OCI-LY7 (cell line): ENCODE measurements around the gene SHH.

Source experiments
- CTCF ChIP-seq: fragments of 200-600 bp; sonication (generic); conservative IDR thresholded peaks from 2 replicates; pipeline ENCODE4 v1.5.1; 2014; ENCODE audit warnings: mild to moderate bottlenecking, antibody characterized with exemption, low read length, moderate library complexity, mixed read lengths
- EZH2phosphoT487 ChIP-seq: fragments of 200-600 bp; sonication (generic); IDR thresholded peaks from 2 replicates; pipeline ENCODE4 v1.6.1; 2018; ENCODE audit warnings: low read depth, borderline replicate concordance, mild to moderate bottlenecking, mixed run types, antibody characterized with exemption, low read length, moderate library complexity, mixed read lengths

- TF ChIP-seq CTCF = no peak
- TF ChIP-seq EZH2phosphoT487 = no peak
Observed at GRCh38 chr7:155753446-155753965, 58.8 kb downstream of the SHH start.
